Stimulated activated CD4-positive, alpha-beta T cell treated with anti-CD3 and anti-CD28 coated beads, Interleukin-12 subunit alpha, Interleukin-12 subunit beta, amount 100 ng/mL, for 4 hours (primary cell): ENCODE measurements around the gene LCE3A.
A peak's percentile ranks its signal among the peaks of the same experiment; 100 is the strongest.
"Not testable (repeated sequence)": the region's sequence is repeated elsewhere in the genome, so short reads cannot be mapped to it uniquely, and the experiment has no call there.

Experiments
- DNase-seq: peaks from one replicate; pipeline ENCODE4 v3.0.0-alpha.2; 2020

Gene LCE3A, protein sequence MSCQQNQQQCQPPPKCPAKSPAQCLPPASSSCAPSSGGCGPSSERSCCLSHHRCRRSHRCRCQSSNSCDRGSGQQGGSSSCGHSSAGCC

DNA sequence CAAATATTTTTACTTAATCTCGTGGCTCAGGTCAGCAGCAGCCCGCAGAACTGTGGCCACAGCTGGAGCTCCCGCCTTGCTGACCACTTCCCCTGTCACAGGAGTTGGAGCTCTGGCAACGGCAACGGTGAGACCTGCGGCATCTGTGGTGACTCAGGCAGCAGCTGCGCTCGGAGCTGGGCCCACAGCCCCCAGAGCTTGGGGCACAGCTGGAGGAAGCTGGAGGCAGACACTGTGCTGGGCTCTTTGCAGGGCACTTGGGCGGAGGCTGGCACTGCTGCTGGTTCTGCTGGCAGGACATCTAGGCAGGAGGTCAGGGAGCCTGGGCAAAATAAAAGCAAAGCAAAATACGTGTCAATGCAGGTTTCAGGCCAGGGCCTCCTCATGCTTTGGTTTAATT is at the start of gene LCE3A:
TSS of gene LCE3A (minus strand) at position 301 of the 400 bp plus-strand sequence. CDS start at position 301, 0 bp downstream.
- DNase-seq: no peak

DNA sequence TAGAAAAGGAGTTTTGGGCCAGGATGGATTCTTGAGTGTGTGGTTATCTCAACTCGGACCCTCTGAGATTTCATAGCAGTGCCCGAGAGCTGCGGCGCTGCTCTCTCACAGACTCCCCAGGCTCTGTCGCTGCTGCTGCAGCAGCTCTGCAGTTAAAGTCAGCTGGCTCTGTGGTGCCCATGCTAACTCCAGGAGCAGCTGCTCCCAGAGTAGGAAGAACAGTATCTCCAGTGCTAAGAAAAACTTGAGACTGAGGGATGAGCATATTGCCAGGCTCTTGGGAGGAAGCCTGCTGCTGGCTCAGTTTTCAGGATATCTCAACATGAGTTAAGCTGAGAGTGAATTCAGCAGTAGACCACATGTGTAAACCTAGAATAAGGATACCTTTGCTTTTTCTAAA is 44.7 kb upstream of the LCE3A start:
- DNase-seq: no peak

DNA sequence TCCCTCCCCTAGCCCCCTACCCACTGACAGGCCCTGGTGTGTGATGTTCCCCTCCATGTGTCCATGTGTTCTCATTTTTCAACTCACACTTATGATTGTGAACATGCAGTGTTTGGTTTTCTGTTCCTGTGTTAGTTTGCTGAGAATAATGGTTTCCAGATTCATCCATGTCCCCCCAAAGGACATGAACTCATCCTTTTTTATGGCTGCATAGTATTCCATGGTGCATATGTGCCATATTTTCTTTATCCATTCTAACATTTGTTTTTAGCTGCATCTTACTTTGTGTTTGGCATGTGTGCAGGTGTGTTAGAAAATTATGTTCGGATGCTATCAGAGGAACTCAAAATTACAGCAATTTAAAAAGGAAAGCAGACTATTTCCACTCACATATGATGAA is 43.3 kb upstream of the LCE3A start:
- not testable (repeated sequence) for DNase-seq

DNA sequence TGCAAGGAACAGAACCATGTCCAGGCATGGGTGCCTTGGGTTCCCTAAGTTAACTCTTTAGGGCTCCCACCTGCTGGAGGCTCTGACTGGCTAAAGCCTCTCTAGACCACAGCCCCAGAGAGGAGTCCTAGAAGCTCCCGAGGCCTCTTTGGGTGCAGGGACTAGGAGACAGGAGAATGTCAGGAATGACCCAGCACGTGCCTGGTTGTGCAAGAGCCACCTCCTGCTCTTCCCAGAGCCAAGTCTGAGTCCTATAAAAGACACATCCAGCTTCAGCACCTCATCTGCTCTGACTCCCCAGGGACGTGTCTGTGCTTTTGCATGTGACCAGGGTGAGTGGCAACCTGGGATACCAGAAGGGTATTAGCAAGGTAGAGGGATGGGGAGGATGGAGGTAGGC is 40.2 kb upstream of the LCE3A start, which contains the start of gene LCE2D:
TSS of gene LCE2D (plus strand) at position 283 of the 400 bp plus-strand sequence. CDS start 726 bp downstream, outside the sequence.
- no peak for DNase-seq

DNA sequence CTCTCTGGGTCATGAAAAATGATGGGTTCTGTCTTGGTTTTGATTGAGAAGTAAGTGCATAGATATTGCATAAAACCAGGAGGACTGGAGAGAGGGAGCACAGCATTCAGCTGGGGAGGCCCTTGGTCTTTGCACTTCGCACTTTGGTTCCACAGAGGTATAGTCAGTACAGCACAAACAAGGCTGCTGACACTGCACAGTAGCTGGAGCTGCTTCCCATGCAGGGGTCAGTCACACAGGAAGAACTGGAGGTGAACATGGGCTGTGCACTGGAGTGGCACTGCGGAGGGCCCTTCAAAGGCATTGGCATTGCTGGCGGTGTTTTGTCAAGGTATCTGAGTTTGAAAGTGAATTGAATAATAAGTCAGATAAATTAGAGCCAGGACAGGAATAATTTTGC is 35.7 kb upstream of the LCE3A start:
- DNase-seq: no peak

DNA sequence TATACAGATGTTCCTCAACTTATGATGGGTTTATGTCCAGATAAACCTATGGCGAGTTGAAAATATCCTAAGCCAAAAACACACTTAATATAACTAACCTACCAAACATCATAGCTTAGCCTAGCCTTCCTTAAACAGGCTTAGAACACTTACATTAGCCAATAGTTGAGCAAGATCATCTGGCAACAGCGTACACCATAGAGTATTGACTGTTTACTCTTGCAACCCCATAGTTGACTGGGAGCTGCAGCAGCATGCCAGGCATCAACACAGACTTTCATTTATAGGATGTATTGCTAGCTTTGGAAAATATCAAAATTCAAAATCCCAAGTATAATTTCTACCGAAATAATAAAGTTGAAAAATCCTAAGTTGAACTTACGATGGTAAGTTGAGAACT is 34.8 kb upstream of the LCE3A start:
- no peak for DNase-seq

DNA sequence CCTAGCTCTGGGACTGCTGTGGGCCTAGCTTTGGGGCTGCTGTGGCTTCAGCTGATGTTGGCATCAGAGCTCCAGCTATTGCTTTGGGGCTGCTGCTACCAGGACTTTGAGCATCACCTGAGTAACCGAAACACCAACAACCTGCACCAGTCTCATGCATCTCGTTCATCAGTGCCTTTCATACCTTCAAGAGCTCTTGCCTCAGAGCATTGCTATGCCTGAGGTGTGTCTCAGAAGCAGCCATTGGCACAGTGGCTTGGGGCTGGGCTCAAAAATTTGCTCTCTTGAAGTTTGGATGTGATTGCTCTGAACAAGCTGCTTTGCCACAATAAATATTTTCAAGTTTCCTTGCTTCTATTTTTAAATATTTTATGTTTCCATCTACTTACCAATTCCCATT is 33.6 kb upstream of the LCE3A start:
- no peak for DNase-seq

DNA sequence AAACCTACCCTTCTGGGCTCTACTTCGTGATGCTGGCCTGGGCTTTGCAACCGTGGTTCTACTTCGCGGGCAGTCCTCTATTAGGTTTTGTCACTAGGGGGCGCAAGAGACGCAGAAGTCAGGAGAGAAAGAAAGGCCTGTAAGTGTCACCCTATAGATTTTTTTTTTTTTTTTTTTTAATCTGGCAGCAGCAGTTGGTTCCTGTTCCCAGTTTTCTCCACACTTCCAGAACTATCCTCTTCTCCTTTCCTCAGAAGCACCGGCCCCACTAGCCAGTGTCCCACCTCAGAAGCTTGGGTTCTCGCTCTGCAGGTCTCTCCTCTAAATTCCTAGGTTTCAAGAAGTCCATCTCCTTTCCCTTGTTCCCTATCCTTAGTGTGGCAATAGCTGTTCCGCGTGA is 31.2 kb upstream of the LCE3A start:
- peak; percentile 28 for DNase-seq

DNA sequence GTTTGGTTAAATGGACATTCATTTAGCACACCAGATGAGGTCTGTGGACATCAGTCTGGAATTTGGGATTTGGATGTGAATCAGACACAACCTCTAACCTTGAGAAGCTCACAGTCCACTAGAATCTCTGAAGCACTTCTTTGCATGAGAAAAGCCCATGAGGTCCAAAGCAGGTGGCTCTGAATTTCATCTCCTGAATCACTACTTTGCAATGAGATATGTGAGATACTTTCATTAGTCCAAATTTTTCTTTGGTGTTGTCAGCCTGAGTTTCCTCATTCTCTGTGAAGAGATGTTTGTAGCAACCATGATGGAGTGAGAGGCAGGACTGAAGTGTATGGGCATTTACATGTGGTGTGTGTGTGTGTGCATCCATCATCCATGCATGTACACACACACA is 23.8 kb upstream of the LCE3A start:
- DNase-seq: no peak

DNA sequence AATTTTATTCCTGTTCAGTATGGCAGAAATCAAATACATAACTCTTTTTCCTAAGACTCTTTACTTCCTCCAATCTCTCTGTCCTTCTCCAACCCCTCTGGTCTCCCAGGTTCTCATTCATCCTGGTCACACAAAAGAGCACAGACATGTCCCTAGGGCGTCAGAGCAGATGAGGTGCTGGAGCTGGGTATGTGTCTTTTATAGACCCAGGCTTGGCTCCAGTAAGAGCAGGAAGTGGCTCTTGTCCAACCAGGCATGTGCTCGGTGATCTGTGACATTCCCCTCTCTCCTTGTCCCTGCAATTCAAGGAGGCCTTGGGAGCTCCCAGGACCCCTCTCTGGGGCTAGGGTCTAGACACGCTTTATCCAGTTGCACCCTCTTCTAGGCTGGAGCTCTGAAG is 22.2 kb upstream of the LCE3A start:
- DNase-seq: no peak

DNA sequence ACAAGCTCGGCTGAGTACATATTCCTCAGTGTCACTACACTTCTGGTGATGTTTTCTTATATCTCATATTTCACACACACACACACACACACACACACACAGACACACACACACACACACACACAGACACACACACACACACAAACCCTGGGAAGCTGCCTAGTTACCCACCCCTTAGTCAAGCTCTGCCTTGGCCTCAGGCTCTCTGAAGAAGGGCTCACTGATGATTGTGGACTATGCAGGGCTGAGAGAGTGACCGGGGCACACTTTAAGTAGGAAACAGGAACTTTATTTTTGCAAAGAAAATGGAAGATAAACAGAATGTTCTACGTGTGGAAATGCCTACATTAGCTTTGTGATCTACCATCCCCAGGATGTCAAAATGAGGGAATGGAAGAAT is 21.0 kb upstream of the LCE3A start:
- no peak for DNase-seq

DNA sequence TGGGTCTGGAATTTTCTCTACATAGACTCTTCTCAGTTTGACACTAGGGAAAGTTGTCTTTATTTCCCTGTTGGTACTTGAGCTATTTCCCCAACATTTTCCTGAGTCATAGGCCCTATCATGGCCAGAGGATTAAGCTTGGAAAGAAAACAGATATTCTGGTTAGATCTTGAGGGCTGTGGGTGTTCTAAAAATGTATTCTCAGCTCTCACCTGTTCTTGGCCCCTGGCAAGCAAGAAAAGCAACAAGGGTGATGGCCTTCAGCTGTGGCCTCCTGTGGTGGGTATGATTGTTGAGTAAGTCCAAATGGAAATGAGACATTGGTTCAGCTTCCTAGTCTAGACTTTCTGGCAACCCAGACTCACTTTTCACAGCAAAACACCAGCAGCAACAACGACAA is 17.4 kb upstream of the LCE3A start:
- no peak for DNase-seq

DNA sequence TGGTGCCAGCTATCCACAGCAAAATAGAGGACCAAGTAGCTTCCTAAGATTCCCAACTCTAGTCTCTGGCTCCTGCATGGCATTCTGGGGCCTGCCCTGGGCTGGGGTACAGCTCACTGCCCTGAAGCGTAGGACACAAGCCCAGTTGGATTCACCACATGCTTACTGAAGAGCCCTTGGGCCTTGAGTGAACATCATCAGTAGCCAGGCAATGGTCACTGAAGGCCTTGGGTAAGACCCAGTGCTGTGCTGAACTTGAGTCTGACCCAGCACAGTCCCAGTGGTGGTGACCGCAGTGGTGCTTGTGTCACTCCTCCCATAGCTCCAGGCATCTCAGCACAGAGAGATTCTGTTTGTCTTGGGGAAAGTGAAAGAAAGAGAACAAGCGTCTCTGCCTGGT is 7.7 kb upstream of the LCE3A start:
- no peak for DNase-seq

DNA sequence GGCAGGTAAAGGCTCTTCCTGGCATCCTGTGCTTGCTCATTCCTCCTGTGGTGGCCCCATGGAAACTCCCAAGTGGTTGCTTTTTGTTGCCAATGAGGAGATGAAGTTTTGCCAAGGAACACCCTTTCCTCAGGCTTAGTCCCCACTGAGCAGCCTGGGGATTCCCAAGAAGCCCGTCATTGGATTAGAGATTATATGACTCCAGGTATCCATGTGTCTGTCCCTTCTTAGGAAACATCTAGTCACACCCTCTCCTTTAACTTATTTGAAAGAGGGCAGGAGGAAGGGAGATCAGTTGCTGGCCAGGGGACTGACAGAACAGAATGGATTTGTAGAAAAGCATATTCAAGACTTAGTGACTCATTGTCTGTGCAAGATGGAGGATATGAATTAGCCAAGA is 3.8 kb upstream of the LCE3A start:
- no peak for DNase-seq

DNA sequence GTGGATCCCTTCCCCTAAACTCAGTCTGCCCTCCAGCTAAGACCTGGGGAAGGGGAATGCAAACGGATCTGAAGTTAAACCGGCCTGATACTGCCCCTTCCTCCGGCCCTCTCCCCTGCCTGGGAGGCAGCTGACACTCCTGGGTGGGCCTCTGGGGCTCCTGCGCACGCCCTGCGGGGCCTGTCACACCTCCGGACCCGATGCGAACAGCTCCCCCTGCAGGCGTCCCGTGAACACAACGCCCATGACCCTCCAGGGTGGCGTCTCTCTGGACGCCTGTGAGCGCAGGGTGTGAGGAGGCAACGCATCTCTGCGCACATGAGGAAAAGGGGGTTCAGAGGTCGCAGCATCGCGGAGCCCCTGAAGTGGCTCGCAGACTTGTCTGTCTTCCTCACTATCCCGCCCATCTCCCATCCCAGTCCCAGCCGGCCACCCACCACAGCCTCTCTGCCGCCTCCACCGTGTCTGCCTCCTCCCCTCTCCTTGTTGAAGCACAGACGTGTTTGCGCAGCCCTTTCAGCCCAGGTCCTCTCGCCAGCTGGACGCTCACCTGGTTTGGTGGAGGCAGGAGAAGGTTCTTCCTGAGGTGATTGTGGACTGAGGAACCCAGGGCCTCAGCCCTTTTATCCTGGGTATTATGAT is 421 bp upstream of the LCE3A start:
- no peak for DNase-seq

DNA sequence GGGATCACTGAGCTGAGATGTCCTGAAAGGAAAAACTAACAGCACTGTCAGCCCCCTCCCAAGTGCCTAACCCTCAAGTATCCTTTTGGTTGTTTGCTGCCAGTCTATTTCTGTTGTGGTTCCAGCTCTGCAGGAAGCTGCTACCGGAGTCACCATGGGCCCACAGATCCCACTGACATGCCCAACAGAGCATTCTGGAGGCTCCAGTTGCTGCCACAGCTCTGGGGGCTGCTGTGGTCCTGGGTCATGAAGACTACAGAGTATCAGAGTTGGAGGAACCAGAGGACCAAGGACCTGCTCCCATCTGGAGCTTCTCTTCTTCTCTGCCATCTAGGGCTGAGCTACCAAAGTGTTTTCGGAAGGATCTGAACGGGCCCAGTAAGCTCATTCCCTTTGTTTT is 910 bp downstream of the LCE3A start:
- DNase-seq: no peak

DNA sequence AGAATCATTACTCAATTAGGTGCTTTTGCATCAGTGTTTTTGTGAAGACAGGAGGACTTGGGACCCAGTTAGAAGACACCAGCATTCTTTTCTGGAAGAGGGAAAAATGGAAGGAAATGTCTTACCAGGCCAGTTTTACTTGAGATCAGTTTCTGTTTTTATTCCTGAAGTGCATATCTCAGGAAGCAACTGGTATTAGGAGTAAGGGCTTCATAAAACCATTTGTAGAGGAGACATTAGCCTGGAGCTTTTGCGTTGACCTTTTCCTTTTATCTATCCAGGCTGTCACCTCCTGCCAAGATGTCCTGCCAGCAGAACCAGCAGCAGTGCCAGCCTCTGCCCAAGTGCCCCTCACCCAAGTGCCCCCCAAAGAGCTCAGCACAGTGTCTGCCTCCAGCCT is 9.4 kb downstream of the LCE3A start, which contains the start of gene LCE3B:
TSS of gene LCE3B (plus strand) at position 301 of the 400 bp plus-strand sequence. CDS start at position 301, 0 bp downstream.
- no peak for DNase-seq

DNA sequence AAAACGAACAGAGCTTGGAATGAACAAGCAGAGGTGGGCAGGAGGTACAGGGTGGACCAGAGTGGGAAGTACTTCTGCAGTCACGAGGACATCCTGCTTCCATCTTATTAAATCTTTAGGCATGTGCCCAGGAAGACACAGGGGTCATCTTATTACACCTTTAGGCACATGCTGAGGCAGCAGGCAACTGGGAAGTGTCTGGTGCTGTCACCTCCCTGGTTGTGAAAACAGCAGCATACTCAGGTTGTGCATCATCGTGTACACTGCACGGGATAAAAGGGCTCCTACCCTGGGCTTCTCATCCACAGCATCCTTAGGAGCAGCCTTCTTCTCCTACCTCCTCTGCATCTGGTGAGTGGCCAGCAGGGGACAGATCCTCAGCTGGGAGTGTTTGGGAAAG is 23.0 kb downstream of the LCE3A start, which contains the start of gene LCE3C:
TSS of gene LCE3C (plus strand) at position 301 of the 400 bp plus-strand sequence. CDS start 498 bp downstream, outside the sequence.
- no peak for DNase-seq

DNA sequence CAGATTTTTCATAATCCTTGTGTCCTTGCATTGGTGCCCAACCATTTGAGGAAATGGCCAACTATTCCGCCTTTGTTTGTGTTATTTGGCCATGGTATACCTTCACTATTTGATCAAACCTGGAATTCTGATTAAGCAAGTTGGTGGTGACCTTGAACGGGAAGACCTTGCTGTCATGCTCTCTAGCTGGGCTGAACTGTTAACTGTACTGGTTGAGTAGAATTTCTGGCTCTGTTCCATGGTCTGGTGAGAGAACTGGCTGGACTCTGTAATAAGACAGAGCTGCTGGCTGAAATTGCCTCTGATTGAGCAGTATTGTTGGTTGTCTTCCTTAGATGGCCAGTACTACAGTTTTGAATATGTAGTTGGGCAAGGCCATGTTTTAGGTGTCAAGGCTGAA is 25.9 kb downstream of the LCE3A start:
- DNase-seq: no peak

DNA sequence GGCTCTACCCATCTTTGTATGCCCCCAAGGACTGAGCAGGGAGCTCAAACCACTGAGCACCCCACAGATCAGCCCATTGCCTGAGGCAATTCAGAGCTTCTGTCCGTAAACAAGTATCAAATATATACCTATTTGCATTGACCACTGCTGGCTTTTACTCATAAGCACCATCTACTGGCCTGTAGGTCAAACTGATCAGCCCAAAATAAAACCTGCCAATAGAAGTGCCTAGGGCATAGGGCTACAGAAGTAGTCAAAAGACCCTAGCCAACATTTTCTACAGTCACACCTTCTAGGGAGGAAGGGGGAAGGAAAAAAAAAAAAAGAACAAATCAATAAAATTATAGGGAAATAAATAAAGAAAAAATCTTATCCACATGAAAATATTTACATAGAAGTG is 37.3 kb downstream of the LCE3A start:
- no peak for DNase-seq

DNA sequence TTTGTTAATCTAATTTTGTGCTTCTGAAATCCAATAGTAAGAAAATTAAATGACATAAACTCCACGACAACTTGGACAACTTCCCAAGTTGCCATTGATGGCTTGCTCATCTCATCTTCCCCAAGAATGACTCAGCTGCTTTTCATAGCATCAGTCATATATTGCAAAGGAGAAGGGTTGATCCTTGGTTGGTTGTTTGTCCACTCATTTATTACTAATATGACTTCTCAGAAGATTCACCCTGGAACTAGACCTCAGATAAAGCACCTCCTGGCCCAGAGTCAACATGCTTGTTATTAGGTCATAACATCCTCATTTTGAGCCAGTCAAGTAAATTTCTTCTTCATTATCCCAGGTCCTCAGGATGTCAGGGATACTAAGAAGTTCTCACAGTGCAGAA is 40.3 kb downstream of the LCE3A start:
- DNase-seq: no peak

DNA sequence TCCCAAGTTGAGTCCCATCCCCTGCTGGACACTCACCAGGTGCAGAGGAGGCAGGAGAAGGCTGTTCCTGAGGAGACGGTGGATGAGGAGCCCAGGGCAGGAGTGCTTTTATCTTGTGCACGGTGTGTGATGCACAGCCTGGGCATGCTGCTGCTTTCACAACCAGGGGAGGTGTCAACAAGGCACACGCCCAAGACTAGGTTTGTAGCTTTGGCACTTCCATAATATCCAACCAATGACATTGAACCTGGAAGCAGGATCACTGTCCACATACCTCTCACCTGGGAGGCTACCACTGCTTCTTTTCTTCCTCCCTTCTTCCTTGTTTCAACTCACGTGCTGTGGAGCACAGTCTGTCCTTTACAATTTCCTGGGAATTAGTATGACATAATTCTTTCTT is 42.5 kb downstream of the LCE3A start, which contains the start of gene LCE3D:
TSS of gene LCE3D (minus strand) at position 84 of the 400 bp plus-strand sequence. CDS start 580 bp downstream, outside the sequence.
- DNase-seq: no peak

DNA sequence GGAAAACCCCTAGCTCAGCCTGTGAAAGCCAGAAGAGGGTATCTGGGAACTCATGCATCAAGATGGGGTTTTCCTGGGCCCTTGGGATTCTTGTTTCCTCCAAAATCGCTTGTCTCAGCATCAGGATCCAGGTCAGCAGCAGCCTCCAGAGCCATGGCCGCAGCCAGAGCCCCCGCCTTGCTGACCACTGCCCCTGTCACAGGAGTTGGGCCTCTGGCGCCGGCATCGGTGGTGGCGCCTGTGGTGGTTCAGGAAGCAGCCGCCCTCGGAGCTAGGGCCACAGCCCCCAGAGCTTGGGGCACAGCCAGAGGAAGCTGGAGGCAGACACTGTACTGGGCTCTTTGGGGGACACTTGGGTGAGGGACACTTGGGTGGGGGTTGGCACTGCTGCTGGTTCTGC is 43.4 kb downstream of the LCE3A start:
- DNase-seq: not testable (repeated sequence)

DNA sequence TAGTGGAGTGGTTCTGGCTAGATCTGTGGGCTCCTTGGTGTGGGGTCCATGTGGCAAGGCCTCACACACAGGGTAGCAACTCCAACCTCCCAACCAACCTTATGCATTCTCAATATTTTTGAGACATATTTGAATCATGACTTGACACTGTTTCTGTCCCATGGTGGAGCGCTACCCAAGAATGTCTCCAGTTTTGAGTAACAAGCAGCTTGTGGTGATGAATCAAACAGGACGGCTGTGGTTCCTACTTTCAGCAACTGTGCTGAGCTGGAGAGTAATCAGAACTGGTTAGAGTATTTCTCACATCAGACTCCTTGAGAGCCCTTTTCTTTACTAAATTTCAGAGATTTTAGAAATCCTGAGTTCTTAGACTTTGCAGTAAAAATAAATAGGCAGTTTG is 45.7 kb downstream of the LCE3A start:
- no peak for DNase-seq
